ENCODE measurements around the gene OR9Q1. TPM values are rescaled to one million over a fixed set of nuclear protein-coding genes. Genes with fewer than 3 reads are reported as not detected.

OR9Q1 gene
- polyA plus RNA-seq, 1 donor (not counting 4 experiments of a cell fraction or from before 2014, with no cell fraction given), result not detected

DNA sequence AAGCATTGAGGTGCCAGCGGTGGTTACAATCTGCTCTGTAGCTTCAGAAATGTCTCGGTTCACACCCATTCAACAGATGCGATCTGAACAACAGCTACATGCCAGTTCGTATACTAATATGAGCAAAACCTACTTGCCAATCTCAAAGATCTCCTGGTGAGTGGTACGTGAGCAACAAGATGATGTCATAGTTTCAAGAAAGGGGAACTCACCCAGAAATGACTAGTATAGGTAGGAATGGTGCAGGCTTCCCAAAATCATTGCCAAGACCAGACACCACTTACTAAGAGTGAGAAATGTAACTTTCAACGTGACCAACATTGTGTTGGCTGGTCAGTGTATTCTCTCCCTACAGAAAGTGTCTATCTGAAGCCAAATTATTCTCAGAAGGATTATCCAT, 38.1 kb downstream of the OR9Q1 start:
- Histone ChIP-seq H3K36me3 (ENCODE audit: control insufficient read depth in 2 of 2, extremely low read depth in 1 of 2, insufficient read depth in 2 of 2, low read length in 2 of 2) (no peaks in the 10 kb centered on the region), H3K9ac (ENCODE audit: control insufficient read depth, extremely low read depth, insufficient read depth, low read length) (peak overlapping the region; percentile 11), H3K4me3 (ENCODE audit: control insufficient read depth in 2 of 3, extremely low read depth in 1 of 3, insufficient read depth in 2 of 3, low read depth in 1 of 3, low read length in 3 of 3) (no peak overlapping the region), H4K20me1 (ENCODE audit: control insufficient read depth, extremely low read depth, insufficient read depth, low read length) (no peaks in the 10 kb centered on the region), H3K4me2 (ENCODE audit: control insufficient read depth, extremely low read depth, insufficient read depth, low read depth, low read length) (peak overlapping the region; percentile 49), H2AFZ (ENCODE audit: control insufficient read depth, low read length) (no peak overlapping the region), H3K9me3 (ENCODE audit: control insufficient read depth, low read depth, low read length) (no peaks in the 10 kb centered on the region), H3K4me1 (ENCODE audit: control insufficient read depth, extremely low read depth, insufficient read depth, low read length) (peaks cover 42% of the 10 kb centered on the region), H3K9me1 (ENCODE audit: control insufficient read depth, extremely low read depth, insufficient read depth, low read length) (no peaks in the 10 kb centered on the region), H3K27ac (ENCODE audit: control insufficient read depth, insufficient read depth, low read length) (peak overlapping the region; percentile 86), H3K27me3 (ENCODE audit: control insufficient read depth, extremely low read depth, insufficient read depth, low read length) (no peaks in the 10 kb centered on the region), H3K79me2 (ENCODE audit: control insufficient read depth, insufficient read depth, low read length) (no peaks in the 10 kb centered on the region)
- peak; percentile 89 for FAIRE-seq
- DNase-seq (ENCODE audit: low read depth, low spot score), result peak; percentile 98
- dilution Hi-C loops (cut with MboI; ENCODE audit: extremely low pct_ligation_motif_present, low sequenced_read_pairs), result no loop called here
- no peak for TF ChIP-seq EZH2 (IDR thresholded peaks at IDR 0.05; ENCODE audit: low read length)
- TF ChIP-seq, protein P1, sequence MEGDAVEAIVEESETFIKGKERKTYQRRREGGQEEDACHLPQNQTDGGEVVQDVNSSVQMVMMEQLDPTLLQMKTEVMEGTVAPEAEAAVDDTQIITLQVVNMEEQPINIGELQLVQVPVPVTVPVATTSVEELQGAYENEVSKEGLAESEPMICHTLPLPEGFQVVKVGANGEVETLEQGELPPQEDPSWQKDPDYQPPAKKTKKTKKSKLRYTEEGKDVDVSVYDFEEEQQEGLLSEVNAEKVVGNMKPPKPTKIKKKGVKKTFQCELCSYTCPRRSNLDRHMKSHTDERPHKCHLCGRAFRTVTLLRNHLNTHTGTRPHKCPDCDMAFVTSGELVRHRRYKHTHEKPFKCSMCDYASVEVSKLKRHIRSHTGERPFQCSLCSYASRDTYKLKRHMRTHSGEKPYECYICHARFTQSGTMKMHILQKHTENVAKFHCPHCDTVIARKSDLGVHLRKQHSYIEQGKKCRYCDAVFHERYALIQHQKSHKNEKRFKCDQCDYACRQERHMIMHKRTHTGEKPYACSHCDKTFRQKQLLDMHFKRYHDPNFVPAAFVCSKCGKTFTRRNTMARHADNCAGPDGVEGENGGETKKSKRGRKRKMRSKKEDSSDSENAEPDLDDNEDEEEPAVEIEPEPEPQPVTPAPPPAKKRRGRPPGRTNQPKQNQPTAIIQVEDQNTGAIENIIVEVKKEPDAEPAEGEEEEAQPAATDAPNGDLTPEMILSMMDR (optimal IDR thresholded peaks at IDR 0.05 in 1 of 3, IDR thresholded peaks at IDR 0.05 in 1 of 3, conservative IDR thresholded peaks at IDR 0.05 in 1 of 3; ENCODE audit: extremely low read depth in 1 of 3, insufficient read depth in 2 of 3, low read length in 3 of 3), result no peak

GRCh38 chr11:58067685-58068084, 44.0 kb downstream of the OR9Q1 start:
- Histone ChIP-seq H3K27ac (ENCODE audit: control insufficient read depth, insufficient read depth, low read length) (no peak overlapping the region), H3K9ac (ENCODE audit: control insufficient read depth, extremely low read depth, insufficient read depth, low read length) (no peak overlapping the region), H3K4me2 (ENCODE audit: control insufficient read depth, extremely low read depth, insufficient read depth, low read depth, low read length) (no peak overlapping the region), H3K9me1 (ENCODE audit: control insufficient read depth, extremely low read depth, insufficient read depth, low read length) (no peaks in the 10 kb centered on the region), H2AFZ (ENCODE audit: control insufficient read depth, low read length) (no peak overlapping the region), H3K36me3 (ENCODE audit: control insufficient read depth in 2 of 2, extremely low read depth in 1 of 2, insufficient read depth in 2 of 2, low read length in 2 of 2) (no peaks in the 10 kb centered on the region), H3K4me3 (ENCODE audit: control insufficient read depth in 2 of 3, extremely low read depth in 1 of 3, insufficient read depth in 2 of 3, low read depth in 1 of 3, low read length in 3 of 3) (no peak overlapping the region), H3K4me1 (ENCODE audit: control insufficient read depth, extremely low read depth, insufficient read depth, low read length) (peaks cover 1% of the 10 kb centered on the region), H3K27me3 (ENCODE audit: control insufficient read depth, extremely low read depth, insufficient read depth, low read length) (no peaks in the 10 kb centered on the region), H3K79me2 (ENCODE audit: control insufficient read depth, insufficient read depth, low read length) (no peaks in the 10 kb centered on the region), H3K9me3 (ENCODE audit: control insufficient read depth, low read depth, low read length) (no peaks in the 10 kb centered on the region), H4K20me1 (ENCODE audit: control insufficient read depth, extremely low read depth, insufficient read depth, low read length) (no peaks in the 10 kb centered on the region)
- TF ChIP-seq EZH2 (IDR thresholded peaks at IDR 0.05; ENCODE audit: low read length), result no peak
- TF ChIP-seq, protein P1 (optimal IDR thresholded peaks at IDR 0.05 in 1 of 3, IDR thresholded peaks at IDR 0.05 in 1 of 3, conservative IDR thresholded peaks at IDR 0.05 in 1 of 3; ENCODE audit: extremely low read depth in 1 of 3, insufficient read depth in 2 of 3, low read length in 3 of 3), result no peak
- FAIRE-seq, result no peak
- DNase-seq (ENCODE audit: low read depth, low spot score), result no peak
- dilution Hi-C loops (cut with MboI; ENCODE audit: extremely low pct_ligation_motif_present, low sequenced_read_pairs), result no loop called here

Measured in keratinocyte (primary cell).